K562 (cell line): Measurements from ENCODE around the gene LRP2. TPM values are rescaled to one million over a fixed set of nuclear protein-coding genes. Genes with fewer than 3 reads are reported as not detected.

Experiments used
- ARNT ChIP-seq, 2 experiments: fragments of 450-650 bp; IDR thresholded peaks; 2 replicates each; pipeline ENCODE4 v1.6.1; 2016; ENCODE audit warnings: mild to moderate bottlenecking in 1 of 2
- C11orf30 ChIP-seq: fragments of 450-650 bp; IDR thresholded peaks from 2 replicates; pipeline ENCODE4 v1.6.1; 2016; ENCODE audit warnings: low read depth, mild to moderate bottlenecking
- HIVEP1 ChIP-seq: fragments of 250-450 bp; sonication (Bioruptor Pico); IDR thresholded peaks from 2 replicates; pipeline ENCODE4 v1.4.0; 2020; ENCODE audit warnings: mild to moderate bottlenecking
- JUNB ChIP-seq: fragments of 450-650 bp; formaldehyde crosslinking; conservative IDR thresholded peaks from 2 replicates; pipeline ENCODE4 v1.4.0; 2020; ENCODE audit warnings: mild to moderate bottlenecking
- MCM3 ChIP-seq: fragments of 450-650 bp; IDR thresholded peaks from 2 replicates; pipeline ENCODE4 v1.6.1; 2016
- MLX ChIP-seq, 2 experiments: fragments of 450-650 bp in 1 of 2; sonication (generic) in 1 of 2; formaldehyde crosslinking; conservative IDR thresholded peaks; 2 replicates each; pipeline versions ENCODE4 v1.4.0 to v1.8.1; 2020 to 2022; ENCODE audit warnings: mild to moderate bottlenecking in 1 of 2, missing genetic modification reagents in 1 of 2
- NBN ChIP-seq: fragments of 450-650 bp; IDR thresholded peaks from 2 replicates; pipeline ENCODE4 v1.6.1; 2016; ENCODE audit warnings: low read depth, mild to moderate bottlenecking
- NFIX ChIP-seq: fragments of 250-450 bp; sonication (Bioruptor Pico); IDR thresholded peaks from 2 replicates; pipeline ENCODE4 v1.4.0; 2020; ENCODE audit warnings: low read depth, mild to moderate bottlenecking, moderate library complexity
- POLR2A ChIP-seq: fragments of 450-650 bp; conservative IDR thresholded peaks from 2 replicates; pipeline ENCODE4 v1.6.1; 2016
- PTRF ChIP-seq: fragments of 450-650 bp; IDR thresholded peaks from 2 replicates; pipeline ENCODE4 v1.6.1; 2016; ENCODE audit warnings: mild to moderate bottlenecking, missing genetic modification characterization, missing compliant biosample characterization
- RFX5 ChIP-seq: IDR thresholded peaks from 2 replicates; pipeline ENCODE4 v1.6.1; 2011; ENCODE audit warnings: low read depth, mild to moderate bottlenecking, improper control_type of control experiment, low read length
- SAFB2 ChIP-seq: fragments of 200-400 bp; formaldehyde crosslinking; IDR thresholded peaks from 2 replicates; pipeline ENCODE4 v1.6.1; 2018; ENCODE audit warnings: borderline replicate concordance, low read length, low read depth, moderate library complexity; ENCODE audit not compliant: severe bottlenecking
- SLC30A9 ChIP-seq: fragments of 250-450 bp; sonication (Bioruptor Pico); IDR thresholded peaks from 2 replicates; pipeline ENCODE4 v1.8.0; 2022; ENCODE audit warnings: mild to moderate bottlenecking, moderate library complexity
- SREBF1 ChIP-seq: fragments of 150-350 bp; IDR thresholded peaks from 2 replicates; pipeline ENCODE4 v1.6.1; 2014; ENCODE audit warnings: antibody characterized with exemption, low read depth, low read length, borderline replicate concordance
- SRSF3 ChIP-seq: fragments of 200-400 bp; formaldehyde crosslinking; IDR thresholded peaks from 2 replicates; pipeline ENCODE4 v1.6.1; 2016; ENCODE audit warnings: mild to moderate bottlenecking, low read length, moderate library complexity; ENCODE audit not compliant: insufficient read depth
- TAF15 ChIP-seq: fragments of 200-400 bp; formaldehyde crosslinking; IDR thresholded peaks from 2 replicates; pipeline ENCODE4 v1.6.1; 2017; ENCODE audit warnings: mild to moderate bottlenecking, low read depth, low read length, moderate library complexity
- TAF9B ChIP-seq: fragments of 450-650 bp; IDR thresholded peaks from 2 replicates; pipeline ENCODE4 v1.6.1; 2018; ENCODE audit warnings: mild to moderate bottlenecking; ENCODE audit not compliant: partially characterized antibody
- TRIM24 ChIP-seq, 2 experiments: fragments of 450-650 bp; IDR thresholded peaks; 2 replicates each; pipeline ENCODE4 v1.6.1; 2016
- TRIM25 ChIP-seq: fragments of 450-650 bp; IDR thresholded peaks from 2 replicates; pipeline ENCODE4 v1.7.0; 2016; ENCODE audit warnings: borderline replicate concordance
- ZEB2 ChIP-seq: fragments of 450-650 bp; IDR thresholded peaks from 2 replicates; pipeline ENCODE4 v1.6.1; 2016
- ZNF589 ChIP-seq: fragments of 200-800 bp; sonication (Bioruptor generic); IDR thresholded peaks from 2 replicates; pipeline ENCODE4 v1.6.1; 2016; ENCODE audit warnings: low read depth, missing genetic modification characterization, missing compliant biosample characterization
- ZZZ3 ChIP-seq: fragments of 450-650 bp; IDR thresholded peaks from 2 replicates; pipeline ENCODE4 v1.6.1; 2016; ENCODE audit warnings: antibody characterized with exemption, mild to moderate bottlenecking, moderate library complexity
- polyA plus RNA-seq, 8 experiments: library from polyadenylated mRNA; depleted of rRNA in 4 of 8; stranded (reverse) in 5 of 8; unstranded in 3 of 8; fragments of >200 nt; fragmentation: Nextera tagmentation in 2 of 8; fragmentation: Illumina TruSeq in 1 of 8; extraction: Ambion mirVana in 2 of 8; extraction: Trizol in 1 of 8; gene quantifications; 2 replicates each; pipeline versions ENCODE4 v1.2.1 to v1.2.3, GENCODE V29; 2011 to 2014; ENCODE audit warnings: inconsistent platforms in 1 of 8, missing spikeins in 1 of 8
- total RNA-seq, 7 experiments: library from RNA; depleted of rRNA in 6 of 7; stranded (reverse); fragments of >200 nt in 6 of 7; fragmentation: Illumina TruSeq in 2 of 7; extraction: Trizol in 2 of 7; gene quantifications; 2 replicates each; pipeline versions ENCODE4 v1.2.1 to v1.2.3, GENCODE V29; 2011 to 2021; ENCODE audit warnings: low replicate concordance in 1 of 7

LRP2 gene
- total and polyA plus RNA-seq, 9 of the 15 experiments (the other 6 are each of a cell fraction or from before 2014, with no cell fraction given), result 0.04 to 0.18 (median 0.11) TPM; not detected in 1

GRCh38 chr2:169129703-169130243 is 232.6 kb downstream of the LRP2 start (continued):
- TF ChIP-seq ARNT (IDR thresholded peaks at IDR 0.05), result peak in 1 of 2 experiments; percentile 23; a peak in 1 of 4 replicates
- no peak for TF ChIP-seq ZNF589 (CRISPR knock-in tag)
- TF ChIP-seq SRSF3, result no peak
- no peak for TF ChIP-seq ZZZ3
- TF ChIP-seq MCM3, result no peak
- no peak for TF ChIP-seq POLR2A
- peak; percentile 13; the same call in 1 of the 2 replicates for TF ChIP-seq RFX5
- TF ChIP-seq SLC30A9 (CRISPR knock-in tag), result no peak
- peak; percentile 92 for TF ChIP-seq C11orf30
- TF ChIP-seq TAF15, result no peak
- TF ChIP-seq PTRF, result no peak
- no peak for TF ChIP-seq HIVEP1
- peak; percentile 96 for TF ChIP-seq ZEB2
- no peak for TF ChIP-seq MLX (CRISPR knock-in tag; conservative IDR thresholded peaks at IDR 0.05)
- TF ChIP-seq SAFB2, result no peak
- TF ChIP-seq JUNB (CRISPR knock-in tag), result no peak
- no peak for TF ChIP-seq NFIX (CRISPR knock-in tag)
- peak; percentile 38 for TF ChIP-seq NBN
- TF ChIP-seq TRIM24 (IDR thresholded peaks at IDR 0.05), result peak; percentile 16 to 69; a peak in 3 of 4 replicates
- TF ChIP-seq TRIM25, result no peak
- TF ChIP-seq TAF9B, result no peak
- TF ChIP-seq SREBF1, result no peak
